ENCODE data around the gene UBAP1.
"Not testable (repeated sequence)": the region's sequence is repeated elsewhere in the genome, so short reads cannot be mapped to it uniquely, and the experiment has no call there.

The UBAP1 gene

DNA sequence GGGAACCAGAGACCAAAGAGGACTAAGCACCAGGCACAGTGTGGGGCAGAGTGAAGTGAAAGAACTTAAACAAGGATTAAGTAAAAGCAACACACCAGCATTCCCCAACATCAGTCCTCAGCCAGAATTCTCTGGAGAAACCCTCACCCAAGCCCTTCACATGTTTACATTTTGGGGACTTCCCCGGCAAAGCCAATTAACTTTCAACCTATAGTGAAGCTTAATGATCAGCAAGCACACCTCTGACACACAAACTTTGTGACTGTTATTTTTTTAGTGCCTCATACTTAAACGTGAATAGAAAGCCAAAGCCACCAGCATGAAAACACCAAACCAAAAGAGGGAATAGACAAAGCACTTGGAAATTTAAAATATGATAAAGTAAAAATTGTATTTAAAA is 94.7 kb downstream of the UBAP1 start:
- DNase-seq: not testable (repeated sequence)

- DNase-seq: no peak
Observed at GRCh38 chr9:34275811-34276210, 97.0 kb downstream of the UBAP1 start.

DNA sequence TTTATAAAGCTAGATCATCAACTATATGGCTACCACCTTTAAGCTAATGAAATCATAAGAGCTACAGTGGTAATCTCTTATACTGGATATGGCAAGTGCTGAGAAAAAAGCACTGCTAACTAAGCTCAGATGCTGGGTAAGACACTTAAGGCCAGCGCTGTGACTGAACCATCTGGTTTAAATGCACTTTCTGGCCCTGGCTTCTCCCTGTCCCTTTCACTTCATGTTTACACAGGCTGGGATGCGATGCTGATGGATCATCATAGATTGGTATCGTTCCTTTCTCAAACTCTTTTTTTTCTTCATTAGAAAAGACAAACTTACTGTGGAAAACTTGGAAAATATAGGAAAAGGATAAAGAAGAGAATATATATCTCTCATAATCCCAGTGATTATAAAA is 97.9 kb downstream of the UBAP1 start:
- DNase-seq: no peak

GRCh38 chr9:34279411-34279810 is 100.6 kb downstream of the UBAP1 start:
- peak; percentile 23 for DNase-seq

DNA sequence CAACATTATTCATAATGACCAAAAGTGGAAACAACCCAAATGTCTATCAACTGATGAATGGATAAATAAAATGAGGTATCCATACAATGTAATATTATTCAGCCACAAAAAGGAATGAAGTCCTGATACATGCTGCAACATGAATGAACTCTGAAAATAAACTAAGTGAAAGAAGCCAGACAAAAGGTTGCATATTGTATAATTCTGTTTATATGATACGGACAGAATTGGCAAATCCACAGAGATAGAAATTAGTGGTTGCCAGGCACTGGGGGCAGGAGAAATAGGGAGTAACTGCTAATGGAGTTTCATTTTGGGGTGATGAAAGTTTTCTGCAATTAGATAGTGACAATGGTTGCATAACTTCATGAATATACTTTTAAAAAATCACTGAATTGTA is 103.3 kb downstream of the UBAP1 start:
- no peak for DNase-seq

DNA sequence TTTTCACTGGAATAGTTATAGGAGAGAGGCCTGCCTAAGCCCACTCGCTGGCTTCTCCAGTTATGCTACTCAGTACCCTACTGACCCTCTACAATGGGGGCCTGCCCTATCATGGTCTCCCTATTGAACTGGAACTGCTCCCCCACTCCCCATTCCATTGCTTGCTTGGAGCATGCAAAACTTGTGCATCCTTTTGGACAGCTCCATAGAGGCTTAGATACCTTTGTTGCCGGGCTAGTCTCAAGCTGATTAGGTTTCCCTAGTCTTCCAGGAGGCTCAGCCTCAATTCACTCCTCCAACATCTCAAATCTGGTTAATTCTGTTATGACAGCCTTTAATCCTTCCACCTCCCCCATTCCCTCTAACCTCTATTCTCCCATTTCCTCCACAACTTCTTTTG is 110.3 kb downstream of the UBAP1 start:
- DNase-seq: no peak

GRCh38 chr9:34291023-34291422 is 112.2 kb downstream of the UBAP1 start:
- no peak for DNase-seq

DNA sequence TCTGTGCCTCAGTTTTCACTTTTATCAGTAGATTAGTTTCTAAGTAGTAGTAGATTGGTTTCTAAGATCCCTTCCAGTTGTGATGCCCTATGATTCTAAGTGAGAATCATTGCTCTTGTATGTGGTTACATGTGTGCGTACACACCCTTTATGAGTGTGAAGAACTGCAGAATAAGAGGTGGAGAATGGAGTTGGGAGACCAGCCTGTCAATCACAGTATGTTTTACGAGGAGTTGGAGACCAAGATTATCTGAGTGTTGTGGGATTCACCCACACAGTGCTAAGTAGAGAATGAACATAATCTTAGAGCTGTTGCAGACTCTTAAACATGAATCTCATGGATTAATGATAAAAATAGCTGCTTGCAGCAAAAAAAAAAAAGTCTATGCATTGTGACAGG is 112.6 kb downstream of the UBAP1 start:
- DNase-seq: no peak

- no peak for DNase-seq
Observed at GRCh38 chr9:34292552-34292951, 113.7 kb downstream of the UBAP1 start.

DNA sequence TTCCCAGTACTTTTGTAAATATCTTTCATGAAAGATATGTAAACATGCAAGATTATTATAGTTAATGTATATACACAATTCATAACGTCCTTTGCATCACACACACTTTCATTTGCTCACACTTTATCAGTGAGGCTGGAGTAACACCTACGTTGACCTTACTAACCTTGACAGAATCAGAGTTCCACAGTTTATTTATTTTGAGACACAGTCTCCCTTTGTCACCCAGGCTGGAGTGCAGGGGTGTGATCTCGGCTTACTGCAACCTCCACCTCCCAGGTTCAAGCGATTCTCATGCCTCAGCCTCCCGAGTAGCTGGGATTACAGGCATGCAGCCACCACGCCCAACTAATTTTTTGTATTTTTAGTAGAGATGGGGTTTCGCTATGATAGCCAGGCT is 122.2 kb downstream of the UBAP1 start:
- DNase-seq: not testable (repeated sequence)

Measured in NCI-H2171 (cell line).